Endodermal cell (in vitro differentiated cells): ENCODE results near the gene LPP. TPM values are rescaled to one million over a fixed set of nuclear protein-coding genes. Genes with fewer than 3 reads are reported as not detected.

Experiments
- DNase-seq: peaks from one replicate; pipeline ENCODE4 v3.0.0-alpha.2; 2017
- H3K27ac ChIP-seq: 2 replicates; pipeline ENCODE4 v1.5.1; 2013; ENCODE audit warnings: mild to moderate bottlenecking, low read depth, low read length, moderate library complexity
- H3K27me3 ChIP-seq: 2 replicates; pipeline ENCODE4 v1.6.1; 2013; ENCODE audit warnings: mild to moderate bottlenecking, low read length, moderate library complexity; ENCODE audit not compliant: insufficient read depth, control insufficient read depth, poor library complexity, severe bottlenecking
- H3K36me3 ChIP-seq: 2 replicates; pipeline ENCODE4 v1.7.0; 2013; ENCODE audit warnings: mild to moderate bottlenecking, low read length, moderate library complexity; ENCODE audit not compliant: control insufficient read depth, insufficient read depth
- H3K4me1 ChIP-seq: one replicate; pipeline ENCODE4 v1.7.0; 2013; ENCODE audit warnings: low read length; ENCODE audit not compliant: control insufficient read depth, insufficient read depth
- H3K4me3 ChIP-seq: 2 replicates; pipeline ENCODE4 v1.5.1; 2013; ENCODE audit warnings: mild to moderate bottlenecking, low read length, moderate library complexity
- H3K9ac ChIP-seq: 2 replicates; pipeline ENCODE4 v1.6.1; 2013; ENCODE audit warnings: mild to moderate bottlenecking, low read length, moderate library complexity; ENCODE audit not compliant: poor library complexity, severe bottlenecking; ENCODE audit errors: extremely low read depth
- H3K9me3 ChIP-seq: 2 replicates; pipeline ENCODE4 v1.6.1; 2013; ENCODE audit warnings: mild to moderate bottlenecking, low read length, moderate library complexity; ENCODE audit not compliant: control insufficient read depth
- H3K27ac Mint-ChIP-seq: 2 replicates; pipeline ENCODE4 v1.8.0; 2020; ENCODE audit warnings: mixed read lengths
- H3K27me3 Mint-ChIP-seq: 2 replicates; pipeline ENCODE4 v1.8.0; 2021; ENCODE audit warnings: mild to moderate bottlenecking, mixed read lengths; ENCODE audit not compliant: insufficient read depth
- H3K36me3 Mint-ChIP-seq: 2 replicates; pipeline ENCODE4 v1.8.0; 2020; ENCODE audit warnings: low read depth, mixed read lengths
- H3K4me1 Mint-ChIP-seq: 2 replicates; pipeline ENCODE4 v1.8.0; 2020; ENCODE audit warnings: mixed read lengths
- H3K4me3 Mint-ChIP-seq: 2 replicates; pipeline ENCODE4 v1.8.0; 2020; ENCODE audit warnings: mild to moderate bottlenecking, moderate library complexity, mixed read lengths
- H3K9me3 Mint-ChIP-seq: 2 replicates; pipeline ENCODE4 v1.8.0; 2020; ENCODE audit warnings: mild to moderate bottlenecking, mixed read lengths
- WGBS, 2 experiments: methylation state at CpG; one replicate each; pipeline versions ENCODE4 v1.1.5 to v1.1.7; 2013; ENCODE audit warnings: missing lambda C conversion rate in 2 of 2, mixed read lengths in 1 of 2; ENCODE audit not compliant: insufficient coverage in 1 of 2, insufficient read length in 1 of 2; 5-methylcytosine and 5-hydroxymethylcytosine counted together
- total RNA-seq, 2 donors: library from RNA; stranded (reverse); fragmentation: NEBNext Ultra II Directional in 1 of 2; extraction: Animal tissue kit (Norgen Biotek cat#: 25700) in 1 of 2; gene quantifications; 2 replicates in 1 of 2; 3 replicates in 1 of 2; pipeline ENCODE4 v1.2.1, GENCODE V29; 2021
- TF ChIP-seq, protein P1 (sequence below): fragments of 200-600 bp; sonication (generic); conservative IDR thresholded peaks from 2 replicates; pipeline ENCODE4 v1.5.0; 2021; ENCODE audit warnings: antibody characterized with exemption, mild to moderate bottlenecking

LPP gene
- total RNA-seq, 2 donors from 2014 or later = 78.0 to 105 TPM

DNA sequence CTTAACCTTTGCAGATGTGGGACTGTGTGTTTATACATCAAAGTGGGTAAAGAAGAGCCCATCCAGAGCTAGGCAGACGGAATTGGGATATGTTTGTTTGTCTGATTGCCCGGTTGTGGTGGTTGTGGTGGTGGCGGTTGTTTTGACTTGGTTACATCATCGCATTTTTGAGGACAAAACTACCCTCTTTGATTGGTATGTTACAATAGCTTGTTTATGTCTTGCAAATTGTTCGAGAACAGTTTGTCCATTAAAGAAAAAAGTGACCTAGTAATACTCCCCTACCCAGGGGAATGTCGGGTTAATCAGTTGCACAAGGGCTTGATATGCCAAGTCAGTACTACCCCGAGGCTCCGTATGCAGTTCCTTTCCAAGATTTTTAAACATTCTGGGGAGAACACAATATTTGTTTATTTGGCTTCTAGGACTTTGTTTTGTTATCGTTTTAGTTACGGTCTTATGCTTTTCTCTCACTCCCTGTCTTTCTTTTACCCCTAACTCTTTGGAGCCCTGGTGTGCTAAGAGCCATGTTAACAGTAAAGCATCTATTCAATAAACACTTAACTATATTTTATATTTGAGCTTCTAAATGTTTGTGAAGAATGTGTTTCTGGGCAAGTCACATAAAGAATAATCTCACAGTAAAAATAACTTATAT lies 315.4 kb downstream of the LPP start:
- DNase-seq = no peak
- Mint-ChIP-seq H3K9me3 (no peaks in the 10 kb centered on the region), H3K4me3 (no peak overlapping the region), H3K27me3 (no peaks in the 10 kb centered on the region), H3K27ac (no peak overlapping the region), H3K36me3 (peaks cover 4% of the 10 kb centered on the region), H3K4me1 (peaks cover 10% of the 10 kb centered on the region)
- Histone ChIP-seq H3K36me3 (peaks cover 20% of the 10 kb centered on the region), H3K9ac (no peak overlapping the region), H3K9me3 (no peaks in the 10 kb centered on the region), H3K4me1 (peaks cover 6% of the 10 kb centered on the region), H3K4me3 (no peak overlapping the region), H3K27ac (no peak overlapping the region), H3K27me3 (no peaks in the 10 kb centered on the region)
- TF ChIP-seq, protein P1, sequence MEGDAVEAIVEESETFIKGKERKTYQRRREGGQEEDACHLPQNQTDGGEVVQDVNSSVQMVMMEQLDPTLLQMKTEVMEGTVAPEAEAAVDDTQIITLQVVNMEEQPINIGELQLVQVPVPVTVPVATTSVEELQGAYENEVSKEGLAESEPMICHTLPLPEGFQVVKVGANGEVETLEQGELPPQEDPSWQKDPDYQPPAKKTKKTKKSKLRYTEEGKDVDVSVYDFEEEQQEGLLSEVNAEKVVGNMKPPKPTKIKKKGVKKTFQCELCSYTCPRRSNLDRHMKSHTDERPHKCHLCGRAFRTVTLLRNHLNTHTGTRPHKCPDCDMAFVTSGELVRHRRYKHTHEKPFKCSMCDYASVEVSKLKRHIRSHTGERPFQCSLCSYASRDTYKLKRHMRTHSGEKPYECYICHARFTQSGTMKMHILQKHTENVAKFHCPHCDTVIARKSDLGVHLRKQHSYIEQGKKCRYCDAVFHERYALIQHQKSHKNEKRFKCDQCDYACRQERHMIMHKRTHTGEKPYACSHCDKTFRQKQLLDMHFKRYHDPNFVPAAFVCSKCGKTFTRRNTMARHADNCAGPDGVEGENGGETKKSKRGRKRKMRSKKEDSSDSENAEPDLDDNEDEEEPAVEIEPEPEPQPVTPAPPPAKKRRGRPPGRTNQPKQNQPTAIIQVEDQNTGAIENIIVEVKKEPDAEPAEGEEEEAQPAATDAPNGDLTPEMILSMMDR = no peak
- WGBS, 2 experiments = 85% methylated on average over 8 to 10 of the region's 10 CpGs

GRCh38 chr3:188470508-188471130 lies 316.7 kb downstream of the LPP start:
- Histone ChIP-seq H3K4me1 (peaks cover 6% of the 10 kb centered on the region), H3K9ac (no peak overlapping the region), H3K9me3 (no peaks in the 10 kb centered on the region), H3K27ac (no peak overlapping the region), H3K36me3 (peaks cover 20% of the 10 kb centered on the region), H3K27me3 (no peaks in the 10 kb centered on the region), H3K4me3 (no peak overlapping the region)
- peaks cover 10% of the 10 kb centered on the region for H3K4me1 Mint-ChIP-seq
- no peaks in the 10 kb centered on the region for H3K9me3 Mint-ChIP-seq
- WGBS, 2 experiments = 87 to 94% methylated on average over 3 to 4 of the region's 4 CpGs
- DNase-seq = no peak
- H3K27ac Mint-ChIP-seq = no peak overlapping the region
- no peaks in the 10 kb centered on the region for H3K27me3 Mint-ChIP-seq
- TF ChIP-seq, protein P1 = no peak
- H3K36me3 Mint-ChIP-seq = peaks cover 4% of the 10 kb centered on the region
- no peak overlapping the region for H3K4me3 Mint-ChIP-seq

- Mint-ChIP-seq H3K4me3 (no peak overlapping the region), H3K27me3 (no peaks in the 10 kb centered on the region), H3K27ac (no peak overlapping the region), H3K4me1 (peaks cover 10% of the 10 kb centered on the region), H3K9me3 (no peaks in the 10 kb centered on the region), H3K36me3 (peaks cover 4% of the 10 kb centered on the region)
- H3K4me3 ChIP-seq = no peak overlapping the region
- H3K9ac ChIP-seq = no peak overlapping the region
- no peak for DNase-seq
- H3K4me1 ChIP-seq = peaks cover 6% of the 10 kb centered on the region
- H3K27me3 ChIP-seq = no peaks in the 10 kb centered on the region
- H3K36me3 ChIP-seq = peaks cover 20% of the 10 kb centered on the region
- TF ChIP-seq, protein P1 = no peak
- no peaks in the 10 kb centered on the region for H3K9me3 ChIP-seq
- no peak overlapping the region for H3K27ac ChIP-seq
Measured at GRCh38 chr3:188471723-188472122, 317.8 kb downstream of the LPP start.
